Measurements from ENCODE around the gene MKS1.

DNA sequence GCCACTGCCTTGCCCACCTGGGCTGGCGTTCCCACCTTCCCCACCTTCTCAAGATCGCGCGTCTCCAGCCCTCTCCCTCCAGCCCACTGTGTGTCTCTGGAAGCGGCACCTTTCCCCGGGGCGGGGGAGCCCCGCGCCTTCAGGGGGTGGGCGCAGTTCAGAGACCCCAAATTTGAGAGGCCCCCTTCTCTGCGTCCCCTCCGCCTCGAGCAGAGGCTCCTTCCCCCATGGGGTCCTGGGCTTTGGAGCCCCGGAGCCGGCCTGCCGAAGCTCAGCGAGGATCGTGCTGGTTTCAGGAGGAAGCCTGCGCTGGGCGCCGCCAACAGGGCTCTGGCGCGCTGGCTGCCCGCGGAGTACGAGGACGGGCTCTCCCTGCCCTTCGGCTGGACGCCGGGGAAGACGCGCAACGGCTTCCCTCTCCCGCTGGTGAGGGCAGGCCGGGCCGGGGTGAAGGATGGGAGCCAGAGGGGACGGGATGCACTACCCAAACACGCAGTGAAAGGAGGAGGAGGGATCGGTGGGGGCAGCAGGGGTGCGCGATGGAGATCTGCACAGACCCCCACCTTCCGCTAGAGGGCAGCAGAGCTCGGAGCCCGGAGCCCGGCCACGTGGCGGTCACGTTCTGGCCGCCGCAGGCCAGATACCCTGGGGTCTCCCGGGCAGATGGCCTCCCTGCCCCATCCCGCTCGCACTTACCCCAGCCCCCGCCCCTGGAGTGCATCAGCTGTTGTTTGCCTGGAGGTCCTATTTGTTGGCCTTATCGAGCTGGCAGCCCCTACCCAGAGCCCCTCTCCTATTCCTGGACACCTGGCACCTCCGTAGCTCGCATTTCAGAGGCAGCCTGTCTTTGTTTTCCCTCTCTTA, 30.4 kb upstream of the MKS1 start:
- TF ChIP-seq, protein P1, sequence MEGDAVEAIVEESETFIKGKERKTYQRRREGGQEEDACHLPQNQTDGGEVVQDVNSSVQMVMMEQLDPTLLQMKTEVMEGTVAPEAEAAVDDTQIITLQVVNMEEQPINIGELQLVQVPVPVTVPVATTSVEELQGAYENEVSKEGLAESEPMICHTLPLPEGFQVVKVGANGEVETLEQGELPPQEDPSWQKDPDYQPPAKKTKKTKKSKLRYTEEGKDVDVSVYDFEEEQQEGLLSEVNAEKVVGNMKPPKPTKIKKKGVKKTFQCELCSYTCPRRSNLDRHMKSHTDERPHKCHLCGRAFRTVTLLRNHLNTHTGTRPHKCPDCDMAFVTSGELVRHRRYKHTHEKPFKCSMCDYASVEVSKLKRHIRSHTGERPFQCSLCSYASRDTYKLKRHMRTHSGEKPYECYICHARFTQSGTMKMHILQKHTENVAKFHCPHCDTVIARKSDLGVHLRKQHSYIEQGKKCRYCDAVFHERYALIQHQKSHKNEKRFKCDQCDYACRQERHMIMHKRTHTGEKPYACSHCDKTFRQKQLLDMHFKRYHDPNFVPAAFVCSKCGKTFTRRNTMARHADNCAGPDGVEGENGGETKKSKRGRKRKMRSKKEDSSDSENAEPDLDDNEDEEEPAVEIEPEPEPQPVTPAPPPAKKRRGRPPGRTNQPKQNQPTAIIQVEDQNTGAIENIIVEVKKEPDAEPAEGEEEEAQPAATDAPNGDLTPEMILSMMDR (IDR thresholded peaks at IDR 0.05): peak; percentile 60 to 93
- TF ChIP-seq POLR2A (IDR thresholded peaks at IDR 0.05) (no peak), EP300 (IDR thresholded peaks at IDR 0.05) (no peak), POLR2AphosphoS5 (IDR thresholded peaks at IDR 0.05) (no peak)
